Esophagus squamous epithelium (tissue), 4 donors: Measurements from ENCODE around the gene COX8C.

Experiments
- POLR2A ChIP-seq, 4 donors: fragments of 450-650 bp; IDR thresholded peaks; one replicate each; pipeline ENCODE4 v1.6.1; 2017; ENCODE audit warnings: antibody characterized with exemption in 4 of 4, mild to moderate bottlenecking in 4 of 4, moderate library complexity in 3 of 4
- TF ChIP-seq, protein P1 (sequence below), 6 experiments: fragments of 450-650 bp in 4 of 6; fragments of 200-600 bp in 2 of 6; sonication (generic) in 2 of 6; IDR thresholded peaks; one replicate each; pipeline ENCODE4 v1.5.1; 2016 to 2019; ENCODE audit warnings: antibody characterized with exemption in 6 of 6, mild to moderate bottlenecking in 4 of 6, moderate library complexity in 4 of 6

GRCh38 chr14:93348292-93348691, 1.3 kb downstream of the COX8C start:
- no peak for TF ChIP-seq POLR2A (IDR thresholded peaks at IDR 0.05)
- TF ChIP-seq, protein P1, sequence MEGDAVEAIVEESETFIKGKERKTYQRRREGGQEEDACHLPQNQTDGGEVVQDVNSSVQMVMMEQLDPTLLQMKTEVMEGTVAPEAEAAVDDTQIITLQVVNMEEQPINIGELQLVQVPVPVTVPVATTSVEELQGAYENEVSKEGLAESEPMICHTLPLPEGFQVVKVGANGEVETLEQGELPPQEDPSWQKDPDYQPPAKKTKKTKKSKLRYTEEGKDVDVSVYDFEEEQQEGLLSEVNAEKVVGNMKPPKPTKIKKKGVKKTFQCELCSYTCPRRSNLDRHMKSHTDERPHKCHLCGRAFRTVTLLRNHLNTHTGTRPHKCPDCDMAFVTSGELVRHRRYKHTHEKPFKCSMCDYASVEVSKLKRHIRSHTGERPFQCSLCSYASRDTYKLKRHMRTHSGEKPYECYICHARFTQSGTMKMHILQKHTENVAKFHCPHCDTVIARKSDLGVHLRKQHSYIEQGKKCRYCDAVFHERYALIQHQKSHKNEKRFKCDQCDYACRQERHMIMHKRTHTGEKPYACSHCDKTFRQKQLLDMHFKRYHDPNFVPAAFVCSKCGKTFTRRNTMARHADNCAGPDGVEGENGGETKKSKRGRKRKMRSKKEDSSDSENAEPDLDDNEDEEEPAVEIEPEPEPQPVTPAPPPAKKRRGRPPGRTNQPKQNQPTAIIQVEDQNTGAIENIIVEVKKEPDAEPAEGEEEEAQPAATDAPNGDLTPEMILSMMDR (IDR thresholded peaks at IDR 0.05): no peak
